Ascending aorta (tissue), 2 donors: Measurements from ENCODE around the gene NHLRC2. TPM values are rescaled to one million over a fixed set of nuclear protein-coding genes. Genes with fewer than 3 reads are reported as not detected.

Source experiments
- DNase-seq, 2 donors: peaks; one replicate each; pipeline ENCODE4 v3.0.0-alpha.2; 2019; ENCODE audit warnings: low spot score in 2 of 2
- H3K27ac ChIP-seq, 2 donors: fragments of 200-600 bp; sonication (generic); one replicate each; pipeline ENCODE4 v1.5.1; 2016 to 2017; ENCODE audit warnings: mild to moderate bottlenecking in 1 of 2
- H3K27me3 ChIP-seq: fragments of 200-600 bp; sonication (generic); one replicate; pipeline ENCODE4 v1.5.1; 2017
- H3K36me3 ChIP-seq, 2 donors: fragments of 200-600 bp; sonication (generic); one replicate each; pipeline ENCODE4 v1.5.1; 2016
- H3K4me1 ChIP-seq, 2 donors: fragments of 200-600 bp; sonication (generic); one replicate each; pipeline ENCODE4 v1.5.1; 2016 to 2017; ENCODE audit warnings: mild to moderate bottlenecking in 1 of 2
- H3K4me3 ChIP-seq, 2 donors: fragments of 200-600 bp; sonication (generic); one replicate each; pipeline ENCODE4 v1.5.1; 2016 to 2017; ENCODE audit warnings: mild to moderate bottlenecking in 1 of 2
- H3K9me3 ChIP-seq, 2 donors: fragments of 200-600 bp; sonication (generic); one replicate each; pipeline ENCODE4 v1.5.1; 2016
- intact Hi-C: fragments of 100-400 bp; cut with DNase I; formaldehyde crosslinking; loops from one replicate; pipeline ENCODE4 v1.15.1; 2023
- total RNA-seq: library from RNA; depleted of rRNA; stranded (reverse); fragments of >200 nt; gene quantifications from one replicate; pipeline ENCODE4 v1.1.0, GENCODE V29; 2016
- TF ChIP-seq, protein P1 (sequence below), 3 experiments: fragments of 200-600 bp in 2 of 3; fragments of 450-650 bp in 1 of 3; sonication (generic) in 2 of 3; IDR thresholded peaks; one replicate each; pipeline ENCODE4 v1.5.1; 2016 to 2019; ENCODE audit warnings: antibody characterized with exemption in 3 of 3, mild to moderate bottlenecking in 1 of 3, moderate library complexity in 1 of 3

The NHLRC2 gene
- total RNA-seq, 1 donor from 2014 or later: 7.1 TPM

DNA sequence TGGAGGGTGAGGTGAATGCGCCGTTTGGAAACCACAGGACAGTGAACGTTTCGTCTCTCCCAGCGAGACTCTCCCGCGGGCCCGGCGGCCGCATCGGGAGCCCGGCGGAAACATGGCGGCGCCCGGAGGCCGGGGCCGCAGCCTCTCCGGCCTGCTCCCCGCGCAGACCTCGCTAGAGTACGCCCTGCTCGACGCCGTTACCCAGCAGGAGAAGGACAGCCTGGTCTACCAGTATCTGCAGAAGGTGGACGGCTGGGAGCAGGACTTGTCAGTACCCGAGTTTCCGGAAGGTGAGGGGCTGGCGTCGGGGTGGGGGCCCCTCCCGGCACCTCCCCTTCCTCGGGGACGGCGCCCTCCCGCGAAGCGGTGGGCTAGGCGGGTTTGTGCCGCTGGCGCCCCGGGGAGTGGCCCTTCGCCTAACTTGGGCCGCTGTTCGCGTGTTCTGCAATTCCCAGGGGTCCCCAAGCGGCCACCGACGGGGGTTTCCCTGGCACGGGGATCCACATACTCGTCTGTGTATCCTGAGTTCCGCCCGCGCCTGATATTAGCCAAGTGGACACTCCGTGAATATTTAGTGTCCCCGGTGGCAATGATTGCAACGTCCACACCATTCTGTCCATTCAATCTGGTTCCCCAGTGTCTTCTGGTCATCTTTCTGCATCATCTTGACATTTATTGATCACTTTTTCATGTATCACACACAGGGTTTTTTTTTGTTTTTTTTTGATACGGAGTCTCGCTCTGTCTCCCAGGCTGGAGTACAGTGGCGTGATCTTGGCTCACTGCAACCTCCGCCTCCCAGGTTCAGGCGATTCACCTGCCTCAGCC, 514 bp downstream of the NHLRC2 start:
- TF ChIP-seq, protein P1, sequence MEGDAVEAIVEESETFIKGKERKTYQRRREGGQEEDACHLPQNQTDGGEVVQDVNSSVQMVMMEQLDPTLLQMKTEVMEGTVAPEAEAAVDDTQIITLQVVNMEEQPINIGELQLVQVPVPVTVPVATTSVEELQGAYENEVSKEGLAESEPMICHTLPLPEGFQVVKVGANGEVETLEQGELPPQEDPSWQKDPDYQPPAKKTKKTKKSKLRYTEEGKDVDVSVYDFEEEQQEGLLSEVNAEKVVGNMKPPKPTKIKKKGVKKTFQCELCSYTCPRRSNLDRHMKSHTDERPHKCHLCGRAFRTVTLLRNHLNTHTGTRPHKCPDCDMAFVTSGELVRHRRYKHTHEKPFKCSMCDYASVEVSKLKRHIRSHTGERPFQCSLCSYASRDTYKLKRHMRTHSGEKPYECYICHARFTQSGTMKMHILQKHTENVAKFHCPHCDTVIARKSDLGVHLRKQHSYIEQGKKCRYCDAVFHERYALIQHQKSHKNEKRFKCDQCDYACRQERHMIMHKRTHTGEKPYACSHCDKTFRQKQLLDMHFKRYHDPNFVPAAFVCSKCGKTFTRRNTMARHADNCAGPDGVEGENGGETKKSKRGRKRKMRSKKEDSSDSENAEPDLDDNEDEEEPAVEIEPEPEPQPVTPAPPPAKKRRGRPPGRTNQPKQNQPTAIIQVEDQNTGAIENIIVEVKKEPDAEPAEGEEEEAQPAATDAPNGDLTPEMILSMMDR (IDR thresholded peaks at IDR 0.05): peak in 2 of 3 experiments; percentile 4 to 7
- Histone ChIP-seq H3K9me3 (no peaks in the 10 kb centered on the region), H3K4me1 (peaks cover 6 to 15% of the 10 kb centered on the region in 2 donors), H3K27me3 (no peaks in the 10 kb centered on the region), H3K27ac (peak overlapping the region; percentile 83 to 91), H3K4me3 (peak overlapping the region; percentile 86 to 94), H3K36me3 (peaks cover 5 to 10% of the 10 kb centered on the region in 2 donors)
- intact Hi-C loops: no loop called here
- DNase-seq: peak in 1 of 2 donors; percentile 80

DNA sequence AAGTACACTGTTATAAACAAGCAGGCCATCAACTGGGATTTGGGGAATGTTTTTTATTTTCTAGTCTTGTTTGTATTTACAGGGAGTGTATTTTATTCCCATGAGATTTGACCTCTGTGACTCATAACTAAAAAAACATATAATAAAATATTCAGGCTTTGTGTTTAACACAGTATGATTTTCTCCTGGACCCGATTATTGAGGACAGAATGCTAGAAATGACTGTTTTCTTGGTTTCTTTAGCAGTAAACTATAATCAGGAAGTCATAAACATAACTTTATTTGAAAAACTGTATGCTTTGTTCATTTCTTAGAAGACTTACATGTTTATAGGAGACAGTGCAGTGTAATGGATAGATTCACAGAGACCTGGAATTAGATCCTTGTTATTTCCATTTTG, 2.1 kb downstream of the NHLRC2 start:
- H3K4me1 ChIP-seq: peaks cover 6 to 15% of the 10 kb centered on the region in 2 donors
- no peak for DNase-seq
- peaks cover 5 to 26% of the 10 kb centered on the region in 2 donors for H3K36me3 ChIP-seq
- TF ChIP-seq, protein P1 (IDR thresholded peaks at IDR 0.05): no peak
- intact Hi-C loops: no loop called here
- no peaks in the 10 kb centered on the region for H3K27me3 ChIP-seq
- H3K9me3 ChIP-seq: no peaks in the 10 kb centered on the region
- H3K4me3 ChIP-seq: peak overlapping the region in 1 of 2 donors; percentile 86
- H3K27ac ChIP-seq: no peak overlapping the region

DNA sequence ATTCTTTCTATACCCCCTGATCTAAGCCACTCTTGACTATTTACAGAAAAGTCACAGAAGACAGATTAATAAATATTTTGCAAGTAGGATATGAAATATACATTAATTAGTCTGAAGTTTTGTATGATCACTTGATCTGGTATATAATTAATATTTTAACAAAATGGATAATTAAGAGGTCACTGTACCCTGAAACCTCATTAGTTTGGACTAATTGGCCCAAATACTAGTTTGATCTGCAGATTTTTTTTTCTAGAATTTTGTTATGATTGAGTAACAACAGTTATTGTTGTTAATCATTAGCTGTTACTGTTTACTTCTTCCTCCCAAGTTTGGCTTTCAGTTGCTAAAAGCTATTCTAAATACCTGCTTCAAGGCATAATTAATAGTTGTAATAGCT, 2.7 kb downstream of the NHLRC2 start:
- TF ChIP-seq, protein P1 (IDR thresholded peaks at IDR 0.05): no peak
- no peaks in the 10 kb centered on the region for H3K9me3 ChIP-seq
- no peak overlapping the region for H3K27ac ChIP-seq
- no peak for DNase-seq
- H3K4me1 ChIP-seq: peaks cover 6 to 12% of the 10 kb centered on the region in 2 donors
- H3K36me3 ChIP-seq: peaks cover 5 to 31% of the 10 kb centered on the region in 2 donors
- H3K4me3 ChIP-seq: no peak overlapping the region
- H3K27me3 ChIP-seq: no peaks in the 10 kb centered on the region
- intact Hi-C loops: no loop called here

DNA sequence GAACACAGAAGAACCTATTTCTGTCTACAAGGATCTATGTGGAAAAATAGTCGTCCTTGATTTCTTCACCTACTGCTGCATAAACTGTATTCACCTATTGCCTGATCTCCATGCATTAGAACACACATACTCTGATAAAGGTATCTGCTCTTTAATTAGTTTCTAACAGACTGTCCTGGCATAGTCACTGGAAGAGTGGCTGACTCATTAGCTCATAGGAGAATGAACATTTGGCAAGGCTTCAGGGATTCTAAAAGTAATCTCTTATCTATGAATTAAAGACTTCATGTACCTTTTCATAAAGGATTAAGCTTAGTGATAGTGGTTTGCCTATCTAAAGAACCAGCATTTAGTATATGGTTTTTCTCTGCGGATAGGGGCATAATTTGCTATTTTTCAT, 4.1 kb downstream of the NHLRC2 start:
- Histone ChIP-seq H3K27ac (no peak overlapping the region), H3K9me3 (no peaks in the 10 kb centered on the region), H3K36me3 (peaks cover 5 to 31% of the 10 kb centered on the region in 2 donors), H3K4me3 (no peak overlapping the region), H3K27me3 (no peaks in the 10 kb centered on the region), H3K4me1 (peaks cover 6 to 11% of the 10 kb centered on the region in 2 donors)
- intact Hi-C loops: no loop called here
- TF ChIP-seq, protein P1 (IDR thresholded peaks at IDR 0.05): no peak
- no peak for DNase-seq

DNA sequence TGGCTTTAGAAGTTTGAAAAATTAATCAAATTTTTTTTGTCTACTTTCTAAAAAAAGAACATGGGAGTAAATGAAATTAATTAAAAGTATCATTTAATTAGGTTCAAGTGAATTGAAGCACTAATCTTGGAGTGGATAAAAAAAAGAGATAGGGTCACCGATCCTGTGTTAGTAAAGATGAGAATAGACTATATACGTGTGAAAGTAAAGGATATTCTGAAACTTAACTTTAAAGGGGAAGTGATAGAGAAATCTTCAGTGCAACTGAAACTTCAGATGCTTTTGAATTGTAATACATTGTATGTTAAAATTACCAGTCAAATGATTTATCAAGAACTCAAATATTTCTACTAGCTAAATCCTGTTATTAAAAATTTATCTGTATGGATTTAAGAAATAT, 4.8 kb downstream of the NHLRC2 start:
- intact Hi-C loops: no loop called here
- DNase-seq: no peak
- no peaks in the 10 kb centered on the region for H3K27me3 ChIP-seq
- no peak overlapping the region for H3K27ac ChIP-seq
- no peak overlapping the region for H3K4me3 ChIP-seq
- TF ChIP-seq, protein P1 (IDR thresholded peaks at IDR 0.05): no peak
- H3K36me3 ChIP-seq: peaks cover 5 to 31% of the 10 kb centered on the region in 2 donors
- no peaks in the 10 kb centered on the region for H3K9me3 ChIP-seq
- H3K4me1 ChIP-seq: peaks cover 6 to 10% of the 10 kb centered on the region in 2 donors
